NCI-H146 treated with DMSO at 0.1 percent for 48 hours (cell line): ENCODE results near the gene CDH23.

ENCODE experiments used
- DNase-seq: peaks from one replicate; lab custom pipeline; 2025; ENCODE audit not compliant: unreplicated experiment; lab: John Stamatoyannopoulos, UW

The CDH23 gene

GRCh38 chr10:71678057-71678805, 281.5 kb downstream of the CDH23 start:
- DNase-seq = no peak

DNA sequence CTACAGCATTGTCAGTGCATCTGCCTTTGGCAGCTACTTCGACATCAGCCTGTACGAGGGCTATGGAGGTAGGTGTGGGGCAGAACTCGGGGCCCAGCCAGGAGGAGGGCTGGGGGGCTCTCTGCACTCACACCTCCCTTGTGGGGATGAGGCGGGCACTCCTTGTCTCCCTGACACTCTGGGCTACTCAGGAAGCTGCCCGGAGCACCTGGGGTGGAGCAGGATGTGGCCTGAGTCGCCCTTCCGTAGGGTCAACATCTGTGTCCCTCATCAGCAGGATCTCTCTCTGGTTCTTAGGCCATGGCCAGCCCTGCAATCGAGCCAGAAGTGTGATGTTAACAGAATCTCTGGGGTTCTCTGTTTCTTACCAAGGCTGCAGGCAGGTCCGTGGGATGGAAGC, 282.7 kb downstream of the CDH23 start:
- no peak for DNase-seq

DNA sequence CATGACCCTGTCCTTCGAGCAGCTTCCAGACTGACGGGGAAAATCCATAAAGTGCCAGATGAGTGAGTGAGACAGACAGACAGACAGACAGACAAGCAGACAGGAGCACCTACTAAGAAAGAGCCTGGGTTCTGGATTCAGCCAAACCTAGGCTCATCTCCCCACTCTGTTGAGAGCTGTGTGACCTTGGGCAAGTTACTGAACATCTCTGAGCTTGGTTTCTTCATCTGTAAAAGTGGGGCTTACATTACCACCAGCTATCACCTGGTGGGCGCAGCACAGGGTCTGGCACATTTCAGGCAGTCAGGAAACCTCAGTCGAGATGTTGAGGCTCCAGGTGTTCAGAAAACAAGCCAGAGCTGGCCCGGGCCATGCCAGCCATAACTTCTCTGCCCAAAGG, 285.3 kb downstream of the CDH23 start:
- DNase-seq = no peak

GRCh38 chr10:71683301-71683700, 286.6 kb downstream of the CDH23 start:
- no peak for DNase-seq

- DNase-seq = no peak
Measured at GRCh38 chr10:71684356-71685173, 287.8 kb downstream of the CDH23 start.

DNA sequence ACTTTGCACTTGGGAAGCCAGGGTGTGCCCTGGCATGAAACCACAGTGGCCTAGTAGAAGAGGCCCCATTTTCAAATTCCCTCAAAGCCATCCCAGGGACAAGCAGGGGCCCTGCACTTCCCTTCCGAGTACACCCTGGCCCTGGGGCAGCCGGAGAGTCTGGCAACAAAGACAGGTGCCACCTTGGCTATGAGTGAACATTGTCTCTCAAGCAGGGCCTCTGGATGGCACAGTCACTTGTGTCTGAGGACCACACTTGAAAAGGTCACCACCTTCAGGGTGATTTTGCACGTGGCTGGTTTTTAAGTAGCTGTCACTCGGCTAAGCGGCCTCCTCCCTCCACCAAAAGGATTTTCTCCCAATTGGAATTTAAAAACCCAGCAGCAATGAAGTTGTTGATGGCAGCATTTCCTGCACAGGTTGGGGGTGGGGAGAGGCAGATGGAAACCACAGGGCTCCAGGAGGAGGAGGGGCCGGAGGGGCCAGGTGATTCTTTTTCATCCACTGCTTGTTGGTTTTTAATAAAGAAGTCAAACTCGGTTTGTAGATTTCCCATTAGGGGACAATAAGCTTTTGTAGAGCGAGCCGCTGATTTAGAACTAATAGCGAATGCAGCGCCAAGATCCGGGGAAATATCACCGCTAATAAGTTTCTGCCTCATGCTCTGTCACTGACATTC, 289.0 kb downstream of the CDH23 start:
- no peak for DNase-seq

DNA sequence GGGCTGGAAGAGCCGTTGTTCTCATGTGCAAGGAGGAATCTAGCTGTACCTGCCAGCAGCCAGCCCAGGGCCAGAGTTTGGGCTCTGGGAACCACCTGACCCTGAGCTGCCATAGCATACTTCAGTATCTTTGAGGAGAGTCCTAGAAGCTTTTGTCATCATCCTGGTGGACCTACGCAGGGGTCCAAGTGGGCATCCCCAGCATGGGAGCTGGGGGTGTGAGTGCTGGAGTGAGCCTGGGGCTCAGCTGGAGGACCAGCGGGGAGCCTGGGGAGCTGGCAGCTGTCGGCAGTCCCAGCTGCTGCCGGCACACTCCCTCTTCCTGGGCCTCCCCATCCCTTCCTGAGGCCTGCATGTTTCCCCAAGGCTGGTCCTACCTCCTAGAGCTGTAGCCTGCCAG, 290.4 kb downstream of the CDH23 start:
- DNase-seq = peak; percentile 69

DNA sequence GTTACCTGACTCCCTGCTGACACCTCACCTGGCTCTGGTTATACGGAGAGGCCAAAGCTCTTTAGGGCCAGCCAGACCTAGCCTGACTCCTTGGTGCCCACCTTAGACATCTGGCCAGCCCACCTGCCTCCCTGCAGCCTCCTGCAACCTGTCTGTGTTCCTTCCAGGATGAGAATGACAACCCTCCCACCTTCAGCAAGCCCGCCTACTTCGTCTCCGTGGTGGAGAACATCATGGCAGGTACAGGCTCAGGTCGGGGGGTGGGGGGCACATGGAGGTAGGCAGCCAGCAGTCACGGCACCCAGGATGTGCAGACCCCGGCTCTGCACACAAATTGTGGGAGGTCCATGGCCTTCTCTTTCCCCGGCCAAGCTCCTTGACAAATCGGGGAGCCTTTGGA, 290.8 kb downstream of the CDH23 start:
- DNase-seq = no peak

DNA sequence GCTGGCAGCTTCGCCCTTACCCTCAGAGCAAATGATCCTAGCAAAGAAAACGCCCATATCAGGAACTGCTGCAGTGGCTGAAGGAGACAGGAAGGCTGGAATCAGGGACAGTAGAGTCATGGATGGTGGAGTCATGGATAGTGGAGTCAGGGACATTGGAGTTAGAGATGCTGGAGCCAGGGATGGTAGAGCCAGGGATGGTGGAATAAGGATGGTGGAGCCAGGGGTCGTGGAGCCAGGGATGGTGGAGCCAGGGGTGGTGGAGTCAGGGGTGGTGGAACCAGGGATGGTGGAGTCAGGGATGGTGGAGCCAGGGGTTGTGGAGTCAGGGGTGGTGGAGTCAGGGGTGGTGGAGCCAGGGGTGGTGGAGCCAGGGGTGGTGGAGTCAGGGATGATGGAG, 291.5 kb downstream of the CDH23 start:
- DNase-seq = no peak

GRCh38 chr10:71690094-71690720, 293.5 kb downstream of the CDH23 start:
- DNase-seq = no peak

- DNase-seq = no peak
Measured at GRCh38 chr10:71691405-71691804, 294.7 kb downstream of the CDH23 start.

DNA sequence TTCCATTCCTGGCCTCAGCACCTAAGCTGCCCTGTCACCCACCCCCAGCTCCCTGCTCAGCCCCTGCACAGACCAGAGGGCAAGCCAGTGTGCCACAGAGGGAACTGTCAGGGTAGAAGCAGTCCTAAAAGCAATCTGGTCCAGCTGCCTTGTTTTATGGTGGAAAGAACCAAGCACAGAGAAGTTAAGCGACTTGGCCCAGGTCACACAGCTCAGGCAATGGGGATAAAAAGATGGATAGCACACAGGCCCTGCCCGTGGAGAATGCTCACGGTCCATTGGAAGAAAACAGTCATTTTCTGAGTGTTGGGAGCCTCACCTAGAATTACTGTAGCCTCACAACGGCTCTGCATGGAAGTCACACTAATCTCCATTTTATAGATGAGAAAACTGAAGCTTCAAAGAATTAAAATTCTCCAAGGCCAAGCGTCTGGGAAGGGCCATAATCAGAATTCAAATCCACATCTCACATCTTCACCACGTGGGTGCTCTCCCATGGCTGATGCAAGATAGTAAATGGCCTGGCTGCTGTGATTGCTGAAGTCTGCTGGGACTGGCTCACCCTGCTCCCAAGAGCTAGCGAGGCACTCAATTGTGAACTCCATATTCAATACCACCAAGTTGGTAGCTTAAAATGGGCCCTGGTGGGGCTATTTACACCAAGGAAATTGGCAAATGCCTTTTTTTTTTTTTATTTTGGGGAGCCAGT, 296.0 kb downstream of the CDH23 start:
- no peak for DNase-seq

GRCh38 chr10:71693377-71693776, 296.7 kb downstream of the CDH23 start:
- DNase-seq = peak; percentile 3

DNA sequence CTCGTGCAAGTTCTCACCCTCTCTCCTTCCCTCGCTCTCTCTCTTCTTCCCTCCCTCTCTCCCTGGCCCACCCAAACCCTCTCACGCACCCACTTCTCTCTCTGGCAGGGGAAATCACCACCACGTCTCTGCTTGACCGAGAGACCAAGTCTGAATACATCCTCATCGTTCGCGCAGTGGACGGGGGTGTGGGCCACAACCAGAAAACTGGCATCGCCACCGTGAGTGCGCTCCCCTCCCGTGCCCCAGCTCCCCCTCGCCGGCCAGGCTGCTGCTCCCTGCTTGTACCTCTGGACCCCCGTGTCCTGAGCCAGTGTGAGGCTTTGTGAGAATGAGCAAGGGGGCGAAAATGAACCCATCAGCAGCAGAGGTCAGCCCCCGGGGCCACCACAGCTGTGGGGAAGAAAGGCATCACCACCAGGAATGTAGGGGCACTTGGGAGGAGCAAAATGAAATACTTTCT, 297.4 kb downstream of the CDH23 start:
- no peak for DNase-seq

DNA sequence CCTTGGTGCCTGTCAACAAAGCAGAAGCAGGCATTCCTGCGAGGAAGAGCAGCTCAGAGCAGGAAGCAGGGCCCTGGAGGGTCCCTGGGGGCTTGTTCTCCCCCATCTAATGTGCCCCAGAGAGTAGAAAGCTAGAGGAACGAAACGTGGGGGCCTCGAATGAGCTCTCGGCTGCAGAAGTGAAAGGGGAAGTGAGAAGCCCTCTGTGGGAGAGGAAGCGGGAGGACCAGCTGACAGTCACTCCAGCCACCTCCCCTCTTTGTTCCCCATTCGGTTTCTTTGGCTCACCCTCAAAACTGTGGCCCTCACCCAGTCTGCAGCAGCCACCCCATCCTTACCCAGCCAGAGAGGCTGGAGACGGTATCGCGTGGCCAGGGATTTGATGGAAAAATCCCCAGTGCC, 297.8 kb downstream of the CDH23 start:
- DNase-seq = no peak

GRCh38 chr10:71695502-71696476, 299.1 kb downstream of the CDH23 start:
- no peak for DNase-seq

DNA sequence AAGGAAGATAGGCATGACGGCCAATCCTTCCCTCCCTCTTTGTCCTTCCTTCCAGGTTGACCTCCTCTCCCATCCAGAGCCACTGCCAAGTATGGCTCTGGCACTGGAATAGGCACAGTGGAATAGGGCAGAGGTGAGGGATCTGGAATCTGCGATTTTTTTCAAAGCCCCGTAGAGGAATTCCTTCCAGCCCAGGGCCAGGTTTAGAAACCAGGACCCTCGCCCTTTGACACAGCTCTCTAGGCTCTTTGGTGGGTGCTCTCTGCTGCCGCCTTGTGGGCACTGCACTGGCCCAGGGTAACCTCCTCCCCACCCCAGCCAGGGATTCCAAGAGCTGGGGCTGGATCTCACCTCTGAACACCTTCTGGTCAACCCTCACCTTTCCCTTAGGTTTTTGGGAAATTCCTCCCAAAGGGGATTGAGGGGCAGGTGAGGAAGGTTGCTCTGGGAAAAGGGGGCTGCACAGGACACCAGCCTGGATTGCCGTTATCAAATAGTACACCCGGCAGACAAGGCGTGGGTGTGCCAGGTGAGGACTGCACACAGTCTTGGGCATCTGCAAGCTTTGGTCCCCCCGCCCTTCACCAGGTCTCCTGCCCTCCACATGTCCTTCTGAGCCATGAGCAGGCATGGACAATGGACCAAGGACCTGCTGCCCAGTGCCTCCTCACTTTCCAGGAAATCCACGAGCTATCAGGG, 300.1 kb downstream of the CDH23 start:
- DNase-seq = peak; percentile 16

DNA sequence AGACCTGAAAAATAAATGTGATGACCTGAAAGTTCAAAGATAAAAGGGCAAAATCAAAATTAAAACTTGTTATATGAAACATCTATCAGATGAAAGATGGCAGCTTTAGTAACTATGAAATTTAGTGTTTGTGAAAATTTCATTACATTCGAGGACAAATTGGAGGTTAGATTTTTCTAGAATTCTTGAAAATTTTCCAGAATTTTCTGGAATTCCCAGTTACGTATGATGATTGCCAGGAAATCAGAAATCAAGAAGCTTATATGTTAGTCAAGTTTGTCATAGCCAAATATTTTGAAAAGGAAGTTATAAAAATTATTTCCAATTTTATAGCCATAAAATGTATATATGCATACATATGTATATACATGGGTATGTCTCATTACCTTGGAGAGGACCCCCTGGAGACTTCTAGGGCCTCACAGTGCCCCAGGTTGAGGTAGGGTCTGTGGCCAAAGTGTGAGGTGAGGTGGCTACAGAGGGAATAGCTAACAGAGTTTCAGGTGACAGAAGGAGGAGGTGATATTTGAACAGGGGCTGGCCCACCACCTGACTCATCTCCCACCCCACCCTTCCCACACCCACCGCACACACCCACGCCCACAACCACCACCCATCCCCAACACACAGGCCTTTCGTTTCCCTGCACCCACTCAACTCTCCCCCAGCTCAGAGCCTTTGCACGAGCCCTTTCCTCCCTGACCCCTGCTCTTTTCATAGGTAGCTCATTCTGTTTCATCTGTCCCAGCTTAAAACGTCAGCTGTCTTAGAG, 301.4 kb downstream of the CDH23 start:
- DNase-seq = no peak
